ENCODE results near the gene TRIM16.

The TRIM16 gene

GRCh38 chr17:15659236-15659635 is 24.9 kb downstream of the TRIM16 start:
- Histone ChIP-seq H3K4me3 (ENCODE audit: low read length, poor library complexity, severe bottlenecking) (no peak overlapping the region), H3K9me2 (replicated peaks; ENCODE audit: low read depth, low read length) (no peaks in the 10 kb centered on the region), H3K9ac (ENCODE audit: low read depth, low read length, poor library complexity, severe bottlenecking) (no peak overlapping the region), H2AFZ (ENCODE audit: low read length) (no peak overlapping the region), H3K36me3 (ENCODE audit: insufficient read depth, low read length) (no peaks in the 10 kb centered on the region), H3K27me3 (ENCODE audit: insufficient read depth, low read length, poor library complexity, severe bottlenecking) (no peaks in the 10 kb centered on the region), H3K9me3 (ENCODE audit: insufficient read depth, low read depth, low read length) (no peaks in the 10 kb centered on the region), H3K4me1 (ENCODE audit: insufficient read depth, low read length, poor library complexity, severe bottlenecking) (no peaks in the 10 kb centered on the region), H3K79me2 (ENCODE audit: insufficient read depth, low read length) (no peaks in the 10 kb centered on the region), H4K20me1 (ENCODE audit: insufficient read depth, low read length, poor library complexity, severe bottlenecking) (no peaks in the 10 kb centered on the region), H3K4me2 (ENCODE audit: low read depth, low read length, poor library complexity, severe bottlenecking) (no peak overlapping the region), H3F3A (ENCODE audit: low read depth) (no peaks in the 10 kb centered on the region)
- TF ChIP-seq CTCF (conservative IDR thresholded peaks at IDR 0.05; ENCODE audit: low read length) (no peak), EZH2phosphoT487 (IDR thresholded peaks at IDR 0.05; ENCODE audit: borderline replicate concordance) (no peak)

- Histone ChIP-seq H3K9me3 (ENCODE audit: insufficient read depth, low read depth, low read length) (no peaks in the 10 kb centered on the region), H3K36me3 (ENCODE audit: insufficient read depth, low read length) (no peaks in the 10 kb centered on the region), H3K9me2 (replicated peaks; ENCODE audit: low read depth, low read length) (no peaks in the 10 kb centered on the region), H3K9ac (ENCODE audit: low read depth, low read length, poor library complexity, severe bottlenecking) (no peak overlapping the region), H3K27me3 (ENCODE audit: insufficient read depth, low read length, poor library complexity, severe bottlenecking) (no peaks in the 10 kb centered on the region), H2AFZ (ENCODE audit: low read length) (no peak overlapping the region), H3K4me3 (ENCODE audit: low read length, poor library complexity, severe bottlenecking) (no peak overlapping the region), H3F3A (ENCODE audit: low read depth) (no peaks in the 10 kb centered on the region), H4K20me1 (ENCODE audit: insufficient read depth, low read length, poor library complexity, severe bottlenecking) (no peaks in the 10 kb centered on the region), H3K4me1 (ENCODE audit: insufficient read depth, low read length, poor library complexity, severe bottlenecking) (no peaks in the 10 kb centered on the region), H3K4me2 (ENCODE audit: low read depth, low read length, poor library complexity, severe bottlenecking) (no peak overlapping the region), H3K79me2 (ENCODE audit: insufficient read depth, low read length) (no peaks in the 10 kb centered on the region)
- TF ChIP-seq CTCF (conservative IDR thresholded peaks at IDR 0.05; ENCODE audit: low read length), result no peak
- TF ChIP-seq EZH2phosphoT487 (IDR thresholded peaks at IDR 0.05; ENCODE audit: borderline replicate concordance), result no peak
Observed at GRCh38 chr17:15658296-15658695, 25.8 kb downstream of the TRIM16 start.

GRCh38 chr17:15657868-15658267 is 26.2 kb downstream of the TRIM16 start:
- no peak for TF ChIP-seq EZH2phosphoT487 (IDR thresholded peaks at IDR 0.05; ENCODE audit: borderline replicate concordance)
- TF ChIP-seq CTCF (conservative IDR thresholded peaks at IDR 0.05; ENCODE audit: low read length), result no peak
- Histone ChIP-seq H3K27me3 (ENCODE audit: insufficient read depth, low read length, poor library complexity, severe bottlenecking) (no peaks in the 10 kb centered on the region), H3F3A (ENCODE audit: low read depth) (no peaks in the 10 kb centered on the region), H2AFZ (ENCODE audit: low read length) (no peak overlapping the region), H3K9me2 (replicated peaks; ENCODE audit: low read depth, low read length) (no peaks in the 10 kb centered on the region), H3K79me2 (ENCODE audit: insufficient read depth, low read length) (no peaks in the 10 kb centered on the region), H3K4me2 (ENCODE audit: low read depth, low read length, poor library complexity, severe bottlenecking) (no peak overlapping the region), H3K36me3 (ENCODE audit: insufficient read depth, low read length) (no peaks in the 10 kb centered on the region), H3K4me3 (ENCODE audit: low read length, poor library complexity, severe bottlenecking) (no peak overlapping the region), H3K4me1 (ENCODE audit: insufficient read depth, low read length, poor library complexity, severe bottlenecking) (no peaks in the 10 kb centered on the region), H3K9me3 (ENCODE audit: insufficient read depth, low read depth, low read length) (no peaks in the 10 kb centered on the region), H3K9ac (ENCODE audit: low read depth, low read length, poor library complexity, severe bottlenecking) (no peak overlapping the region), H4K20me1 (ENCODE audit: insufficient read depth, low read length, poor library complexity, severe bottlenecking) (no peaks in the 10 kb centered on the region)

All from Loucy (cell line).